K562 (cell line): ENCODE measurements around the gene VPS50.

Source experiments
- ATF2 ChIP-seq: sonication (generic); formaldehyde crosslinking; IDR thresholded peaks from 2 replicates; pipeline ENCODE4 v1.8.1; 2022; ENCODE audit warnings: missing genetic modification reagents
- ATF3 ChIP-seq, 2 experiments: fragments of 450-650 bp in 1 of 2; sonication (generic) in 1 of 2; formaldehyde crosslinking in 1 of 2; IDR thresholded peaks in 1 of 2; conservative IDR thresholded peaks in 1 of 2; 2 replicates each; pipeline versions ENCODE4 v1.6.1 to v1.8.1; 2016 to 2023; ENCODE audit warnings: mild to moderate bottlenecking in 2 of 2, moderate library complexity in 2 of 2, inconsistent platforms in 1 of 2, missing genetic modification reagents in 1 of 2
- GABPA ChIP-seq: fragments of 200-800 bp; sonication (Bioruptor generic); conservative IDR thresholded peaks from 2 replicates; pipeline ENCODE4 v1.6.1; 2016; ENCODE audit warnings: low read depth, missing genetic modification characterization, missing compliant biosample characterization
- HDAC6 ChIP-seq: IDR thresholded peaks from 2 replicates; pipeline ENCODE4 v1.6.1; 2012; ENCODE audit warnings: low read depth, mild to moderate bottlenecking, control low read depth, inconsistent platforms, low read length, moderate library complexity
- PHB2 ChIP-seq: fragments of 450-650 bp; IDR thresholded peaks from 2 replicates; pipeline ENCODE4 v1.6.1; 2017; ENCODE audit warnings: low read depth
- ZZZ3 ChIP-seq: fragments of 450-650 bp; IDR thresholded peaks from 2 replicates; pipeline ENCODE4 v1.6.1; 2016; ENCODE audit warnings: antibody characterized with exemption, mild to moderate bottlenecking, moderate library complexity
- TF ChIP-seq, protein P1 (sequence below): fragments of 250-450 bp; sonication (Bioruptor Pico); IDR thresholded peaks from 2 replicates; pipeline ENCODE4 v1.5.0; 2020; ENCODE audit warnings: mild to moderate bottlenecking, borderline replicate concordance
- TF ChIP-seq, protein P2 (sequence below): fragments of 450-650 bp; IDR thresholded peaks from 2 replicates; pipeline ENCODE4 v1.7.1; 2018; ENCODE audit warnings: mild to moderate bottlenecking, low read depth; ENCODE audit not compliant: partially characterized antibody

- TF ChIP-seq GABPA (tag) (no peak), PHB2 (no peak), ATF3 (IDR thresholded peaks at IDR 0.05) (peak; percentile 30; the same call in 1 of the 2 replicates), ATF3 (CRISPR knock-in tag; conservative IDR thresholded peaks at IDR 0.05) (no peak), HDAC6 (no peak), ATF2 (CRISPR knock-in tag) (no peak), ZZZ3 (no peak)
- TF ChIP-seq, protein P1, sequence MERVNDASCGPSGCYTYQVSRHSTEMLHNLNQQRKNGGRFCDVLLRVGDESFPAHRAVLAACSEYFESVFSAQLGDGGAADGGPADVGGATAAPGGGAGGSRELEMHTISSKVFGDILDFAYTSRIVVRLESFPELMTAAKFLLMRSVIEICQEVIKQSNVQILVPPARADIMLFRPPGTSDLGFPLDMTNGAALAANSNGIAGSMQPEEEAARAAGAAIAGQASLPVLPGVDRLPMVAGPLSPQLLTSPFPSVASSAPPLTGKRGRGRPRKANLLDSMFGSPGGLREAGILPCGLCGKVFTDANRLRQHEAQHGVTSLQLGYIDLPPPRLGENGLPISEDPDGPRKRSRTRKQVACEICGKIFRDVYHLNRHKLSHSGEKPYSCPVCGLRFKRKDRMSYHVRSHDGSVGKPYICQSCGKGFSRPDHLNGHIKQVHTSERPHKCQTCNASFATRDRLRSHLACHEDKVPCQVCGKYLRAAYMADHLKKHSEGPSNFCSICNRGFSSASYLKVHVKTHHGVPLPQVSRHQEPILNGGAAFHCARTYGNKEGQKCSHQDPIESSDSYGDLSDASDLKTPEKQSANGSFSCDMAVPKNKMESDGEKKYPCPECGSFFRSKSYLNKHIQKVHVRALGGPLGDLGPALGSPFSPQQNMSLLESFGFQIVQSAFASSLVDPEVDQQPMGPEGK (CRISPR knock-in tag), result no peak
- TF ChIP-seq, protein P2, sequence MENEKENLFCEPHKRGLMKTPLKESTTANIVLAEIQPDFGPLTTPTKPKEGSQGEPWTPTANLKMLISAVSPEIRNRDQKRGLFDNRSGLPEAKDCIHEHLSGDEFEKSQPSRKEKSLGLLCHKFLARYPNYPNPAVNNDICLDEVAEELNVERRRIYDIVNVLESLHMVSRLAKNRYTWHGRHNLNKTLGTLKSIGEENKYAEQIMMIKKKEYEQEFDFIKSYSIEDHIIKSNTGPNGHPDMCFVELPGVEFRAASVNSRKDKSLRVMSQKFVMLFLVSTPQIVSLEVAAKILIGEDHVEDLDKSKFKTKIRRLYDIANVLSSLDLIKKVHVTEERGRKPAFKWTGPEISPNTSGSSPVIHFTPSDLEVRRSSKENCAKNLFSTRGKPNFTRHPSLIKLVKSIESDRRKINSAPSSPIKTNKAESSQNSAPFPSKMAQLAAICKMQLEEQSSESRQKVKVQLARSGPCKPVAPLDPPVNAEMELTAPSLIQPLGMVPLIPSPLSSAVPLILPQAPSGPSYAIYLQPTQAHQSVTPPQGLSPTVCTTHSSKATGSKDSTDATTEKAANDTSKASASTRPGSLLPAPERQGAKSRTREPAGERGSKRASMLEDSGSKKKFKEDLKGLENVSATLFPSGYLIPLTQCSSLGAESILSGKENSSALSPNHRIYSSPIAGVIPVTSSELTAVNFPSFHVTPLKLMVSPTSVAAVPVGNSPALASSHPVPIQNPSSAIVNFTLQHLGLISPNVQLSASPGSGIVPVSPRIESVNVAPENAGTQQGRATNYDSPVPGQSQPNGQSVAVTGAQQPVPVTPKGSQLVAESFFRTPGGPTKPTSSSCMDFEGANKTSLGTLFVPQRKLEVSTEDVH, result no peak
These were observed 78.2 kb downstream of the VPS50 start for GRCh38 chr7:93310346-93310745.
